HEK293T (cell line): ENCODE results near the gene UVRAG.

Experiments
- ARNT ChIP-seq: fragments of 450-650 bp; IDR thresholded peaks from 2 replicates; pipeline ENCODE4 v1.6.1; 2017; ENCODE audit warnings: mild to moderate bottlenecking
- BHLHE40 ChIP-seq: fragments of 450-650 bp; IDR thresholded peaks from 2 replicates; pipeline ENCODE4 v1.6.1; 2016; ENCODE audit warnings: mild to moderate bottlenecking, moderate library complexity, borderline replicate concordance
- CTBP1 ChIP-seq: fragments of 450-650 bp; IDR thresholded peaks from 2 replicates; pipeline ENCODE4 v1.6.1; 2016; ENCODE audit warnings: borderline replicate concordance
- FOXA1 ChIP-seq: fragments of 450-650 bp; IDR thresholded peaks from 2 replicates; pipeline ENCODE4 v1.6.1; 2016; ENCODE audit warnings: mild to moderate bottlenecking
- SP1 ChIP-seq: fragments of 450-650 bp; IDR thresholded peaks from 2 replicates; pipeline ENCODE4 v1.6.1; 2017
- ZNF384 ChIP-seq: fragments of 450-650 bp; IDR thresholded peaks from 2 replicates; pipeline ENCODE4 v1.6.1; 2016

DNA sequence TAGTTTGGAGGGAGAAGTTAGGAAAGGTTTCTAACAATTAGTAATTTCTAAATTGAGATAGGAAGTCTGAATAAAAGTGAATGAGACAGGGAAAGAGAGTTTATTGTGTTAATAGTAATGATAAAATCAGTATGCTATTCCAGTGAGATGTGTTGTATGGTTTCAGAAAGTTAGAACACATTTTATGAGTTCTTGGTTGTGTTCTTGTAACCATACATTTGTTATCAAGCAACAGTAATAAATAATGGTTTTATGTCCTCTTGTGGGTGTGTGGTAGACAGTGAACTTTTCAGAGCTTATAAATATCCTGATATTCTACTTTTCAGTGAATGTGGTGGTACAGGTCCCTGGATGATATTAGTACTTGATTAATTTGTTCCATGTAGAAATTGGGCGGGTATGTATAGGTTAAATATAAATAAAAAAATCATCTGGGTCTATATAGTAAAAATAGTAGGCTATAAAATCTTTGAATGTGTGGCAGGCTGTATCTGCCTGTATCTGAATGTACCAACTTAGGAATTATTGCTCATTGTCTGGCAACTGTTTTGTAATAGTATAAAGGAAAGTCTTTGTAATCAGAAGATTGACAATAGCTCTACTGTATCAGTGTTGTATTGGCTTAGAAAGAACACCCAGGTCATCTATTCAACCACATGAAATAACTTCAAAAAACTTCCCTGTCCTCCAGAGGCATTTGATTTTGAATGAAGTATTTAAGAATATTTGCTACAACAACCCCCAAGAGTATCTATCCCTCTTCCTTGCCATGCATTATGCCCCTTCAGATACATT, 54.8 kb downstream of the UVRAG start:
- TF ChIP-seq FOXA1 (no peak), BHLHE40 (no peak), ARNT (no peak), CTBP1 (no peak), ZNF384 (no peak), SP1 (no peak)
